Trophoblast cell (in vitro differentiated cells and primary cell): ENCODE data around the gene GALNT6.
A peak's percentile ranks its signal among the peaks of the same experiment; 100 is the strongest.

Experiments used
- DNase-seq, 2 donors: peaks; one replicate each; pipeline ENCODE4 v3.0.0-alpha.2; 2016
- H2AFZ ChIP-seq: 2 replicates; pipeline ENCODE4 v1.6.1; 2013; ENCODE audit warnings: low read length, moderate library complexity, mild to moderate bottlenecking; ENCODE audit not compliant: insufficient read depth, poor library complexity
- H2AK5ac ChIP-seq: 2 replicates; pipeline ENCODE4 v1.6.1; 2013; ENCODE audit warnings: mild to moderate bottlenecking, low read length
- H2BK120ac ChIP-seq: 2 replicates; pipeline ENCODE4 v1.6.1; 2013; ENCODE audit warnings: low read length, mild to moderate bottlenecking, moderate library complexity; ENCODE audit not compliant: insufficient read depth, poor library complexity
- H2BK12ac ChIP-seq: 2 replicates; pipeline ENCODE4 v1.6.1; 2013; ENCODE audit warnings: mild to moderate bottlenecking, low read length, moderate library complexity
- H2BK5ac ChIP-seq: 2 replicates; pipeline ENCODE4 v1.6.1; 2013; ENCODE audit warnings: low read length, low read depth, moderate library complexity, mild to moderate bottlenecking; ENCODE audit not compliant: poor library complexity
- H3K14ac ChIP-seq: 2 replicates; pipeline ENCODE4 v1.6.1; 2013; ENCODE audit warnings: mild to moderate bottlenecking, low read length
- H3K18ac ChIP-seq: 2 replicates; pipeline ENCODE4 v1.6.1; 2013; ENCODE audit warnings: mild to moderate bottlenecking, low read length
- H3K23ac ChIP-seq: 2 replicates; pipeline ENCODE4 v1.6.1; 2013; ENCODE audit warnings: low read length
- H3K27ac ChIP-seq: 2 replicates; pipeline ENCODE4 v1.5.1; 2013; ENCODE audit warnings: low read depth, mild to moderate bottlenecking, inconsistent platforms, low read length, moderate library complexity
- H3K27me3 ChIP-seq: 2 replicates; pipeline ENCODE4 v1.6.1; 2013; ENCODE audit warnings: inconsistent platforms, mild to moderate bottlenecking, low read length, moderate library complexity; ENCODE audit not compliant: insufficient read depth
- H3K36me3 ChIP-seq, 2 experiments: 1 replicate in 1 of 2; 2 replicates in 1 of 2; pipeline ENCODE4 v1.6.1; 2013; ENCODE audit warnings: low read length in 2 of 2, mild to moderate bottlenecking in 2 of 2, moderate library complexity in 1 of 2; ENCODE audit not compliant: insufficient read depth in 2 of 2, control insufficient read depth in 1 of 2
- H3K4ac ChIP-seq: 2 replicates; pipeline ENCODE4 v1.6.1; 2013; ENCODE audit warnings: low read depth, mild to moderate bottlenecking, low read length, moderate library complexity
- H3K4me1 ChIP-seq, 2 experiments: 1 replicate in 1 of 2; 2 replicates in 1 of 2; pipeline ENCODE4 v1.6.1; 2013; ENCODE audit warnings: low read length in 2 of 2, mild to moderate bottlenecking in 2 of 2, moderate library complexity in 1 of 2; ENCODE audit not compliant: insufficient read depth in 2 of 2, control insufficient read depth in 1 of 2
- H3K4me2 ChIP-seq: 2 replicates; pipeline ENCODE4 v1.6.1; 2013; ENCODE audit warnings: inconsistent platforms, mild to moderate bottlenecking, low read length, moderate library complexity
- H3K4me3 ChIP-seq: 2 replicates; pipeline ENCODE4 v1.5.1; 2013; ENCODE audit warnings: mild to moderate bottlenecking, low read depth, low read length, inconsistent platforms
- H3K79me1 ChIP-seq: one replicate; pipeline ENCODE4 v1.6.1; 2013; ENCODE audit warnings: low read length
- H3K79me2 ChIP-seq: 2 replicates; pipeline ENCODE4 v1.6.1; 2013; ENCODE audit warnings: low read length, mild to moderate bottlenecking; ENCODE audit not compliant: control insufficient read depth, insufficient read depth, poor library complexity
- H3K9ac ChIP-seq: 2 replicates; pipeline ENCODE4 v1.6.1; 2013; ENCODE audit warnings: mild to moderate bottlenecking, low read length
- H3K9me3 ChIP-seq: 2 replicates; pipeline ENCODE4 v1.6.1; 2013; ENCODE audit warnings: low read depth, mild to moderate bottlenecking, control low read depth, inconsistent platforms, low read length; ENCODE audit not compliant: insufficient read depth
- H4K12ac ChIP-seq: 2 replicates; pipeline ENCODE4 v1.6.1; 2013; ENCODE audit warnings: low read depth, mild to moderate bottlenecking, low read length, moderate library complexity
- H4K8ac ChIP-seq: 2 replicates; pipeline ENCODE4 v1.6.1; 2013; ENCODE audit warnings: low read depth, mild to moderate bottlenecking, low read length, moderate library complexity
- H4K91ac ChIP-seq: one replicate; pipeline ENCODE4 v1.6.1; 2013; ENCODE audit warnings: low read depth, mild to moderate bottlenecking, low read length, moderate library complexity
- WGBS: extraction: QIAGEN DNeasy Blood & Tissue Kit; methylation state at CpG from one replicate; pipeline ENCODE4 v1.1.7; 2013; ENCODE audit warnings: missing lambda C conversion rate; ENCODE audit not compliant: insufficient read length, insufficient coverage; ENCODE audit errors: extremely low coverage; 5-methylcytosine and 5-hydroxymethylcytosine counted together

GALNT6 gene

GRCh38 chr12:51357374-51358047 lies 33.7 kb downstream of the GALNT6 start:
- Histone ChIP-seq H4K8ac (no peak overlapping the region), H2AFZ (no peak overlapping the region), H3K18ac (no peak overlapping the region), H3K4ac (no peak overlapping the region), H4K12ac (no peak overlapping the region), H3K4me1 (peaks cover 13 to 16% of the 10 kb centered on the region in 2 experiments), H3K27me3 (no peaks in the 10 kb centered on the region), H3K23ac (no peak overlapping the region), H3K9ac (no peak overlapping the region), H3K79me1 (peaks cover 3% of the 10 kb centered on the region), H3K27ac (no peak overlapping the region), H3K79me2 (no peaks in the 10 kb centered on the region), H2BK5ac (no peak overlapping the region), H2BK12ac (no peak overlapping the region), H2AK5ac (no peak overlapping the region), H3K9me3 (no peaks in the 10 kb centered on the region), H3K4me2 (no peak overlapping the region), H3K36me3 (peaks cover 78 to 87% of the 10 kb centered on the region in 2 experiments), H3K14ac (no peak overlapping the region), H4K91ac (no peak overlapping the region), H3K4me3 (no peak overlapping the region), H2BK120ac (no peak overlapping the region)
- no CpG with 5 or more reads among the region's 10 CpGs for WGBS
- no peak for DNase-seq

- no peak overlapping the region for H3K4me2 ChIP-seq
- H3K4me3 ChIP-seq = no peak overlapping the region
- H3K18ac ChIP-seq = no peak overlapping the region
- H2AFZ ChIP-seq = no peak overlapping the region
- no peak overlapping the region for H2BK5ac ChIP-seq
- no CpG with 5 or more reads among the region's 11 CpGs for WGBS
- H3K27ac ChIP-seq = peak overlapping the region; percentile 29
- H3K23ac ChIP-seq = no peak overlapping the region
- H3K9me3 ChIP-seq = no peaks in the 10 kb centered on the region
- H2AK5ac ChIP-seq = no peak overlapping the region
- H2BK120ac ChIP-seq = no peak overlapping the region
- H3K27me3 ChIP-seq = no peaks in the 10 kb centered on the region
- H3K4ac ChIP-seq = no peak overlapping the region
- peaks cover 19% of the 10 kb centered on the region in 2 experiments for H3K4me1 ChIP-seq
- no peak overlapping the region for H4K8ac ChIP-seq
- H2BK12ac ChIP-seq = no peak overlapping the region
- H3K79me1 ChIP-seq = peaks cover 11% of the 10 kb centered on the region
- H3K14ac ChIP-seq = no peak overlapping the region
- peak overlapping the region; percentile 67 for H4K91ac ChIP-seq
- no peaks in the 10 kb centered on the region for H3K79me2 ChIP-seq
- no peak overlapping the region for H4K12ac ChIP-seq
- DNase-seq = peak; percentile 79 to 91
- H3K36me3 ChIP-seq = peaks cover 35 to 41% of the 10 kb centered on the region in 2 experiments
- H3K9ac ChIP-seq = no peak overlapping the region
These were observed 39.2 kb downstream of the GALNT6 start for GRCh38 chr12:51351913-51352532.

- H3K79me2 ChIP-seq = no peaks in the 10 kb centered on the region
- no peak overlapping the region for H2AFZ ChIP-seq
- H3K4me1 ChIP-seq = peaks cover 19 to 25% of the 10 kb centered on the region in 2 experiments
- no peaks in the 10 kb centered on the region for H3K27me3 ChIP-seq
- H3K4ac ChIP-seq = no peak overlapping the region
- WGBS = no CpG with 5 or more reads among the region's 5 CpGs
- peak overlapping the region; percentile 53 for H3K27ac ChIP-seq
- H3K79me1 ChIP-seq = peaks cover 14% of the 10 kb centered on the region
- H4K91ac ChIP-seq = peak overlapping the region; percentile 64
- no peak overlapping the region for H3K4me3 ChIP-seq
- no peak overlapping the region for H2BK12ac ChIP-seq
- H3K23ac ChIP-seq = no peak overlapping the region
- H2AK5ac ChIP-seq = no peak overlapping the region
- no peak overlapping the region for H3K18ac ChIP-seq
- no peak overlapping the region for H3K9ac ChIP-seq
- H3K9me3 ChIP-seq = no peaks in the 10 kb centered on the region
- DNase-seq = peak; percentile 96 to 98
- no peak overlapping the region for H4K8ac ChIP-seq
- H4K12ac ChIP-seq = no peak overlapping the region
- H3K4me2 ChIP-seq = no peak overlapping the region
- no peak overlapping the region for H3K14ac ChIP-seq
- H3K36me3 ChIP-seq = peaks cover 10 to 15% of the 10 kb centered on the region in 2 experiments
- no peak overlapping the region for H2BK5ac ChIP-seq
- peak overlapping the region; percentile 45 for H2BK120ac ChIP-seq
These were observed 42.2 kb downstream of the GALNT6 start for GRCh38 chr12:51349026-51349425.

GRCh38 chr12:51348116-51348515 lies 43.1 kb downstream of the GALNT6 start:
- Histone ChIP-seq H3K23ac (no peak overlapping the region), H3K4ac (no peak overlapping the region), H3K9ac (no peak overlapping the region), H3K18ac (no peak overlapping the region), H2BK5ac (no peak overlapping the region), H3K79me2 (no peaks in the 10 kb centered on the region), H3K14ac (no peak overlapping the region), H2BK12ac (peak overlapping the region; percentile 74), H3K9me3 (no peaks in the 10 kb centered on the region), H3K4me1 (peaks cover 19 to 25% of the 10 kb centered on the region in 2 experiments), H2BK120ac (peak overlapping the region; percentile 41), H4K12ac (no peak overlapping the region), H3K4me2 (no peak overlapping the region), H3K36me3 (peaks cover 2 to 7% of the 10 kb centered on the region in 2 experiments), H3K79me1 (peaks cover 15% of the 10 kb centered on the region), H3K27ac (peak overlapping the region; percentile 53), H4K8ac (no peak overlapping the region), H4K91ac (peak overlapping the region; percentile 66), H2AFZ (no peak overlapping the region), H3K4me3 (no peak overlapping the region), H2AK5ac (no peak overlapping the region), H3K27me3 (no peaks in the 10 kb centered on the region)
- DNase-seq = peak; percentile 96 to 98
- WGBS = no CpG with 5 or more reads among the region's 4 CpGs
